NB4 (cell line): Measurements from ENCODE around the gene KRT4.

ENCODE experiments used
- CTCF ChIP-seq: IDR thresholded peaks from one replicate; pipeline ENCODE4 v1.5.1; 2012; ENCODE audit warnings: low read depth, low read length
- MAX ChIP-seq: IDR thresholded peaks from 2 replicates; pipeline ENCODE4 v1.6.1; 2011; ENCODE audit warnings: low read depth, low read length
- MYC ChIP-seq: IDR thresholded peaks from 2 replicates; pipeline ENCODE4 v1.6.1; 2011; ENCODE audit warnings: low read depth, low read length
- POLR2A ChIP-seq: IDR thresholded peaks from 2 replicates; pipeline ENCODE4 v1.6.1; 2011; ENCODE audit warnings: mild to moderate bottlenecking; ENCODE audit not compliant: insufficient read length; ENCODE audit errors: extremely low read depth

- TF ChIP-seq POLR2A (no peak), CTCF (no peak), MAX (no peak), MYC (no peak)
Measured at GRCh38 chr12:52768479-52769200, 45.3 kb downstream of the KRT4 start.
